ENCODE data around the gene RIPK4.
"Not testable (repeated sequence)": the region's sequence is repeated elsewhere in the genome, so short reads cannot be mapped to it uniquely, and the experiment has no call there.

RIPK4 gene

DNA sequence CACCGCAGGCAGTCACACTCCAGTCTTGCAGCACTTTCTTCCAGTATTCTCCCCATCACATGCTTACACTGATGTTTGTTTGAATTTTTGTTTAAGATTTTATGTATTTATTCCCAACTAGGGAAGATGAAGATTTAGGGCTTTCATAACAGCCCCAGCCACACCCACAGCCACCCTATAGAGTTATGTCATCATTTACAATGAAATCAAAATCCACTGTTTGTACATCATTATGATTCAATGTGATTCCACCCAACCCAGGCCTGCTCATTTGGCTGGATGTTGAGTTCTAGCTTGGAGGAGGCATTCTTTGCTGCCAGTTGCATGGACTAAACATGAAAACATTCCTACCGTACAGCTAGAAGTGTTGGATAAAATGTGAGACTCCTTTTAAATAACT lies 35.8 kb downstream of the RIPK4 start:
- DNase-seq, result no peak

DNA sequence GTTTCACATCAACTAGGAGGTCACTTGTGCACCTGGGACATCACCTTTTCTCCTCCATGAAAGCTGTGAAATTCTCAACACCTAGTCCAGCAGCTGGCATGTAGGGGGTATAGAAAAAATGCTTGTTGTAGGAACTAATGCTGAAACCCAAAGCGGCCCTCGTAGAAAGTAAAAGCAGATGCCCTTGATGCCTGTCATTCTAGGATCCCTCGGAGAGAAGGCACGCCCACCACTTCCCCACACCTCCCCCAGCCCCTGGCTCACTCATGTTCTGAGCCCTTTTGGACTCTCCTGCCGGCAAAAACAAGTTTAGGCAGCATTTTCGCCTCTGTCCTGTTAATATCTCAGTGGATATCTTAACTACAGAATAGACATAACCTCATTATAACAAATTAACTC lies 36.5 kb downstream of the RIPK4 start:
- DNase-seq, result no peak

DNA sequence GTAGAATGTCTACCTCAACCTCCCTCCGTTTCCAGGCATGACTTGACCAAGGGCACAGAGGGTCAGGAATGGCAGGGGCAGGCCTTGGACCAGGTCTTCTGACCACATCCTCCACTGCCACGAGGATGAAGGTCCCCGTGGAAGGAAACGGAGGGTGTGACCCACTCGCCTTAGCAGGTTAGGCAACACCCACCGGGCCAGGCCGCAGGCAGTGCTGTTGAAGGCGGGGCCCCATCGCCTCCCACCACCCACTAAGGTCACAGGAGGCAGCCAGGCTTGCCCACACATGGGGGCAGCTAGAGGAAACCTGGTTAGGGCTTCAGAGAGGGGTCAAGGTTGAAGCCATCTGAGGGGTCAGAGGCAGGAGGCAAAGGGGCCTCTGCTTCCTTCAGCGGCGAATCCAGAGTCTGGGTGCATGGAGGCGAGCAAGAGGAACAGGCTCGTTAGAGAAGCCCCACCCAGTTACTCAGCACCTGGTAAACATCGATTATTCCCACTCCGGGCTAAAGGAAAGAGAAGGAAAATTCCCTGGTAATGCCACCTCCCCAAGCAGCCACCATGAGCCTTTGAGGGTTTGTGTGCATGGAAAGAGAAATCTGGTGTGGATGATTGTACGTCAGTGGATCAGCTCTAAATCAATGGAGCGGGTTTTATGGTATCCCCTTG lies 37.0 kb downstream of the RIPK4 start:
- DNase-seq, result no peak

DNA sequence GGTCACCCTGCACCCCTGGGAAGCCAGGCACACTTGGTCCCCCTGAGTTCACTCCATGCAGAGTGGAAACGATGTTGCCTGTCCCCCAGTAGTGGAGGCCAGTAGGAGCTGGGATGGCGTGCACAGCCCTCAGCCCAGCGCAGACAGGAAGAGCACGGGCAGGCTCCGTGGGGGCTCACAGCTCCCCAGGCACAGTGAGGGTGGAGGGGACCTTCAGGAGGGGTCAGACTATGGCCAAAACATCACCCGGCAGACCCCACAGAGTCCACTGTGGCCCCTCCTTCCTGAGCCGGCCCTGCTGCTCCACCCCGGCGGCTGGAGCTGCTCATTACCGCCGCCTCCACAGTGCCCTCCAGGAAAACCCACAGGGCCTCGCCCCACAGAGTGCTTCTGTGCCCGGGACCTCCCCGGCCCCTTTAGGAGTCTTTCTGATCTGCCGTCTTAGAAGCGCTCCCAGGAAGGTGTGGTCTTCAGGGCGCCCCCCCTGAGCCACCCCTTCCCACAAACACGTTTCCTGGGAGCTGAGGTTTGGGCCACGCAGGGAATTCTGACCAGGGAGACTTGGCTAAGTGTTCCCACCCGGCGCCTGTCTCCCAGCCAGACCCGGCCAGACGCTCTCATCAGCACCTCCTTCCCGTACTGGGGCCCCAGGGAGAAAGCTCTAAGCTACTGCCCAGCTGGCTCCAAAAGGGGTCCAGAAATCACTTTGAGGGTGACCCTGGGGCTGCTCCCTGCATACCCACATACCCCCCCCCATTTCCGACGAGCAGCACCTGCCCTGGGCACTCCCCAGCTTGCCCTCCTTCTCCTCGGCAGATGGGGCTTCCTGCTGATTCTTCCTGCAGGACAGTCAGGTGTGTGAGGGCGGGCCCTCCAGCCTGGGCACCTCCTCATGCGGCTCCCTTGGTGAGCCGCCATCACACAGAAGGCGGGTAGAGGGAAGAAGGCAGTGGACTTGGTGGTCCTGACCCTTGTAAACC lies 38.8 kb downstream of the RIPK4 start:
- no peak for DNase-seq

DNA sequence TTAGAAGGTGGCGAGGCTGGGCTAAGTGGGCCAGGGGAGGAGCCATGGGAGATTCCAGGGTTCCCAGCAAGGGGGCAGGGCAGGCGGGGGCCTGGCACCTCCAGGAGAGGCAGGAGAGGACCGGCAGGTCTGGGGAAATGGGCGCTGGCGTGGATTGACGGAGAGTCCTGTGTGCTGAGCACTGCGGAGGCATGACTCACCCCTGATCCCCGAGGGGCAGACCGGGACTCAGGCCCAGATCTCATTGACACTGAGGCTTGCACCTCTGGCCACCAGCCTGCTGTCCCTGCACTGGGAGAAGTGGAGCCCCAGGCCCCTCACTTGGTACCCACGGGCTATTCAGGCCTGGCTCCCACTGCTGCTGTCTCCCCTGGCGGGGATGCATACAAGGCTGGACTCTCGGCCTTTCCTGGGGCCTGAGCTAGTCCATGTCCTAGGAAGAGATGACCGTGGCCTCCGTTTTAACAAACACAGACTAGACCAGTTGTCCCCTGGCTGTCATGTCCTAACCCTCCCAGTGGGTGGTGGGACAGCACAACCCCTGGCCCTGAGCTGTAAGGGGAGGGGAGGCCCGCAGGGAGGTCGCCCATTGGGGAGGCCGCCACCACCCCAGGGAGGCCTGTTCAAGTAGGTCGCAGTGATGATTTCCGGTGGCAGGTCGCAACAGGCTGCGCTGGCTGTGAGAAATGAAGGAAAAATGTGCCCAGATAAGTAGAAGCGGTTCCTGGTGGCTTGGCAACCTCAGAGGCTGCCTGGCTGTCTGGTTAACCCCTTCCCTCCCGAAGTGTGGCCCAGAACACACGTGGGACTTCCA lies 39.7 kb downstream of the RIPK4 start:
- peak; percentile 58 for DNase-seq

DNA sequence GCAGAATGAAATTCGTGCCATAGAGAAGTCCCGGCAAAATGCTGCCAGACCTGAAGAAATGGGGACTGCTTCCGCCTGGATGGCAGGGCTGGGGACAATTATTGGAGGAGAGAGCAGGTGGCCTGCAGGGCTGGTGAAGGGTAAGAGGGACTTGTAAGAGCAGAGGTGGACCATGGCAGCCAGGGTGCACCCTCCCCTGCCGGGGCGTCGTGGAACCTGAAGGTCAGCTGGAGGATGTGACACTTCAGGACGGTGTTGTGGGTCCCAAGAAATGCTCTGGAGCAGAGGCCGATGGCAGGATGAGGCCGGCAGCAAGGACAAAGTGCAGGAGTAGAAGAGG lies 40.3 kb downstream of the RIPK4 start:
- no peak for DNase-seq

DNA sequence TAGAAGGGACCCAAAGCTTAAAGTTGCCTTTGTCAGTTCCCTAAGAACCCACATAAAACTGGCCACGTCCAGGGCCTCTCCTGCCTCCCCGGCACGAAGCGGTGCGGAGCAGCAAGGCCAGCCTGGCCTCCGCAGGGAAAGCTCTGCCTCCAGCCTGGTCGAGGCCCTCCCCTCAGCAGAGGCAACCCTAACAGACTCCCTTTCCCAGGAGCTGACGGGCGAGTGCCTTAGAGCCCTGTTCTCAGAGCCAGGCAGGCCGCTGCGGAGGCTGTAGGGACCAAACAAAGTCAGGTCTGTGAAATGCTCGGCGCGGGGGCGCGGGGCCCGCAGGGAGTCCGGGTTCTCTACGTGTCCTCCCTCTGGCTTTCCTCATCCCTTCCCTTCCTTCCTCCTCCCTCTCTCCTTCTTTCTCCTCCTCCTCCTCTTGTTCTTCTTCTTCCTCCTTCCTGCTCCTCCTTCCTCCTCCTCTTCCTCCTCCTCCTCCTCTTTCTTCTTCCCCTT lies 40.7 kb downstream of the RIPK4 start:
- DNase-seq, result no peak

DNA sequence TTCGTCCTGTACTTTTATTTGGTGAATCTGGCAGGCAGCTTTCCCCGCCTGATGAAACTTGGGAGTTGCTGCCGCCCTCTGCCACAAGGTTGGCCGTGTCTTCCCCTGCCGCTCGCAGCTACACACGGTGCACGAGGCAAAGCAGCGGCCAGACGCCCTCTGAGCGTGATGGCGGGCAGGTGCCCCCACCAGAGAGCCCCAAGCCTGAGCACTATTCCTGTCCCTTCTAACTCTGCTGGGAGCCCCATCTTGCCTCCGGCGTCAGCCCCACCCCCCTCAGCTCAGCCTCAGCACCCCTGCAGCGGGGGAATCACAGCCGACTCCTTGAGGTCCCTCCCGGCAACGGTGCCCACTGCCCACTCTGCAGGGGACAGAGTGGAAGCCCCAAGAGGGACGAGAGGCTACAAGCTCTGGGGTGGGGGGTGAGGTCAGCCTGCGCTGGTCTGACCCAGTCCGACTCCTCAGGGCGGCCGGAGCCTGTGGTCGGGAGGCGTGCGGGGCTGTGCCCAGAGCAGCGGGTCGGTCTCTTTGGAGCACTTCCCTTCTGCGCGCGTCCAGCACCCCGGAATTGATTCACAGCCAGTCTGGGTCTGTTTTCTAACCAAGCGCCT lies 41.3 kb downstream of the RIPK4 start:
- no peak for DNase-seq

DNA sequence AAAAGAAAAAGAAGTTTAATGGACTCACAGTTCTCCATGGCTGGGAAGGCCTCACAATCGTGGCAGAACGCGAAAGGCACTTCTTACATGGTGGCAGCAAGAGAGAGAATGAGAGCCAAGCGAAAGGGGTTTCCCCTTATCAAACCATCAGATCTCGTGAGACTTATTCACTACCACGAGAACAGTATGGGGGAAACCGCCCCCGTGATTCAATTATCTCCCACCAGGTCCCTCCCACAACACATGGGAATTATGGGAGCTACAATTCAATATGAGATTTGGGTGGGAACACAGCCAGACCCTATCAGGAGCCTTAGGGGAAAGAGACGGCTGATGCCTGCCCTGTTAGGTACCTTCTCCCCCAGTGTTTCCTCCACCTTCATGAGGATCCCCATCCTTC lies 43.0 kb downstream of the RIPK4 start:
- DNase-seq, result not testable (repeated sequence)

DNA sequence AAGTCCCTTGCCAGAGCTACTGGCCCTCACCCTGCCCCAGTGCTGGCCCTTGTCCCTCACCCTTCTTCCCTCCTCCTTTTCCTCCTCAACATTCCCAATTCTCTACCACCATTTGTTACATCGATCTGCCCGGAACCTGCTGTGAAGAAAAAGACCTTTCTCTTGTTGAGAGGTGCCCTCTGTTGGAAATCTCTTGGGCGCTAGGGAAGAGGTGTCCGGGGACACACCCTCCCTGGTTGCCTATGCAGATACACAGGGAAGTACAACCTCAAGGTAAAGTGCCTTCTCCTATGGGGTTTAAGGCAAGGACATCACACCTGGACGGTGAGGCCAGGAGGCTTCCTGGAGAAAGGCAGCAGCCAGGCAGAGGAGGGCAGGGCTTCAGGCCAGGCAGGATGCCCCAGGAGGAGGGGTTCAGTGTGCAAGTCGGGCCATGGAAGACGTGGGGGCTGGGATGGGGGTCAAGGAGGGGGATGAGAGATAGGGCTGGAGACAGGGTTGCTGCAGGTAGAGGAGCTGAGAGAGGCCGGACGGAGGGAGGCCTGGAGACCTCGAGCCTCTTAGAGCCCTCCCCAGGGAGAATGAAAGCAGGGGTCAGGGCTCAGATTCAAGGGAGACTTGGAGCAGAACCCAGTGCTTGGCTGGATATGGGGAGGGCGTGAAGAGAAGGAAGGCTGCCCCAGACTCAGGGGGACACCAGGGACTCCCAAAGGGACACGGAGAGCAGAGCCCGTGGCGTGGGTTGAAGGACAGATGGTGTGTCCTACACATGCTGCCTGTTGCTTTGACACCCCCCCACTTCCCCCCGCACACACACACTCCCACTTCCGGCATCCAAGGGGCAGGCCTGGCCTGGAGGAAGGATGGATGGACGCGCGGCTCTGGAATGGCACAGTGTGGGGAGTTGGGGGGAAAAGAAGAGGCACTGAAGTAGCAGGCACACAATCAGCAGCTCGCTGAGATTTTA lies 44.5 kb downstream of the RIPK4 start:
- no peak for DNase-seq

DNA sequence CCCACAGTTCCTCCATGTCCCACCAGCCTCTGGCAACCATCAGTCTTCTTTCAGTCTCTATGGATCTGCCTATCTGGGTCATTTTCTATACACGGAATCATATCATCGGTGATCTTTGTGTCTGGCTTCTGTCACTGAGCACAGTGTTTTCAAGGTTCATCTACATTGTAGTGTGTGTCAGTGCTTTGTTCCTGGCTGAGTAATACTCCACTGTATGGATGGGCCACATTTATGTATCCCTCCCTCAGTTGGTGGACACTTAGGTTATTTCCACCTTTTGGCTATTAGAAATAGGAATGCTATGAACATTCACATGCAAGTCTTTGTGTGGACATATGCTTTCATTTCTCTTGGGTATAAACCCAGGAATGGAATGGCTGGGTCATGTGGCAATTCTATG lies 46.6 kb downstream of the RIPK4 start:
- DNase-seq, result no peak

DNA sequence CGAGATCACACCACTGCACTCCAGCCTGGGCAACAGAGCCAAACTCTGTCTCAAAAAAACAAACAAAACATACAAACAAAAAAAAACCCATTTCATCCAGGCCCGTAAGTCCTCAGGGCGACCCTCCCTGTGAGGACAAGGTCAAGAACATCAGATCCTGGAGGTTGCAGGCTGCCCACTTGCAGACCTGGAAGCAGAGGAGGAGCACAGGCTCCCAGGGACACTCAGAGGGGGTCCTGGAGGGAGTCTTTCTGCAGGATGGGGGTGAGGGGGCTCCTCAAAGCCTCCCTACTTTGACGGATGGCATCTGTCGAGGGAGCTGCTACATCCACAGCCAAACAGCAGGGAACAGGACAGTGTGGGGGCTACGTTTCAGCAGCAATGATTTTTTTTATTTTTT lies 47.2 kb downstream of the RIPK4 start:
- DNase-seq, result no peak

DNA sequence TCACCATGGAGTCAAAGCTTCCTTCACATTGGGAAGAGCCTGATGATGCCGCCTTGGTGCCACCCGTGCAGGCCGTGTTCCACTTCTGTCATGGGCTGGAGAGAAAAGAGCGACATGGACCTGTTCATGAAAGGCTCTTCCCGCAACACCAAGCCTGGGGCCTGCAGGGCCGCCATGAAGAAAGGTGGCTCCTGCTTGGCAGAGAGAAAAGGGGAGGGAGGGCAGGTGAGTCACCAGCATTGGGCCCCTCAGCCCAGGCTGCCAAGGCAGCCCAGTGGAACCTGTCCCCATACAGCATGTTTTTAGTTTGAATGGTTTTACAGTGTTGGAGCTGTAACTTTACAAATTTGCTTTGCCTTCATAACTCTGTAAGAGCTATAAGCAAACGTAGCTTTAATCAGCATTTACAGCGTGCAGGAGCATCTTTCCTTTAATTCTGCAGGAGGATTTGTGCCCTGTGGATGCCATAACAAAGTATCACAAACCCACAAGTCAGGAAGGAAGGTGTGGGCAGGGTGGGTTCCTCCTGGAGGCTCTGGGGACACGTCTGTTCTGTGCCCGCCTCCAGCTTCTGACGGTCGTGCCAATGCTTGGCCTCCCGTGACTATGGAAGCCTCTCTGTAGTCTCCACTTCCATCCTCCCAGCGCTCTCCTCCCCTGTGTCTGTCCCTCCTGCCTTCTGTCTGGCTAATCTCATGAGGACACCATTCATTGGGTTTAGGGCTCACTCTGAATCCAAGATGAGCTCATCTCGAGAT lies 49.1 kb downstream of the RIPK4 start:
- no peak for DNase-seq

DNA sequence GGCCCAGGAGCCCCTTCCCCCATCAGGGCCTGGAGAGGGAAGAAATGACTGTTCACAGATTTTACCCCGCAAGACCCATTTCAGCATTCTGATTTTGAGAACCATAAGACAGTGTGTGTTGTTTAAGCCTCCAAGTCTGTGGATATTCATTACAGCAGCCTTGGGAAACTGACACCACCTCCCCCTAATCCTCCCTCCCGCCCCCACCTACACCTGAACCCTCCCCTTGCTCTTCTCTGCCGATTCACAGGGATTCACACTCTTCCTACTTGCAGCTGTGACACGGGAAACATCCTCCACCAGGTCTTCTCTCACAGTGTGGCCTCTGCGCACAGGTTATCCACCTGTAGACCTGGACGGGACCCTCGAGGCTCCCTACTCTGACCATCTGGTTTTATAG lies 50.1 kb downstream of the RIPK4 start:
- DNase-seq, result no peak

DNA sequence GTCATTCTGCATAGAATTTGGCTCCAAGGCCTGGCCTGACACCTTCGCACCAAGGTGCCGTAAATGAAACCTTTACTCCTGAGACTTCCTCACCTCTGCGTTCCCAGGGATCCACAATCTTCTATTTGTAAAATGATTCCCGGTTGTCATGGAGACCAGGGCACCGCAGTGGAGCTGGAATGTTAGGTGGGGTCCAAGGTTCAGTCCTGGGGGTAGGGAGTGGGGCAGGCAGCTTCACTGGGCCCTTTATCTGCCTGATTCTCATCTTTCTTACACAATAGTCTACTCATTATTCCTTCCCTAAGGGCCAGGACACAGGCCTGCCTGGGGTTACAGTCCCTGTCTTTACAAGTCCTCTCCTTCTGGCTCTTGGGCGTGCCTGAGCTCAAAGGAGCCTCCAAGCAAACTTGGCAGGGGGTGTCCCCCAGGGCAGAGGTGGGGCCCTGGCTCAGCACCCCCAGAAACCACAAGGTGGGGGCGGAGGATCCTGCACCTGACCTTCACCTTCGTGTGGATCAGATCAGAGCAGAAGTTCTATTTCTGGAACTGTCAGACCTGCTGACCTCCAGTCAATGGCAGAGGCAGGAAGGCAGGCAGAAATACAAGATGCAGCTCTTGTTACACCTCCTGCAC lies 51.1 kb downstream of the RIPK4 start:
- no peak for DNase-seq

DNA sequence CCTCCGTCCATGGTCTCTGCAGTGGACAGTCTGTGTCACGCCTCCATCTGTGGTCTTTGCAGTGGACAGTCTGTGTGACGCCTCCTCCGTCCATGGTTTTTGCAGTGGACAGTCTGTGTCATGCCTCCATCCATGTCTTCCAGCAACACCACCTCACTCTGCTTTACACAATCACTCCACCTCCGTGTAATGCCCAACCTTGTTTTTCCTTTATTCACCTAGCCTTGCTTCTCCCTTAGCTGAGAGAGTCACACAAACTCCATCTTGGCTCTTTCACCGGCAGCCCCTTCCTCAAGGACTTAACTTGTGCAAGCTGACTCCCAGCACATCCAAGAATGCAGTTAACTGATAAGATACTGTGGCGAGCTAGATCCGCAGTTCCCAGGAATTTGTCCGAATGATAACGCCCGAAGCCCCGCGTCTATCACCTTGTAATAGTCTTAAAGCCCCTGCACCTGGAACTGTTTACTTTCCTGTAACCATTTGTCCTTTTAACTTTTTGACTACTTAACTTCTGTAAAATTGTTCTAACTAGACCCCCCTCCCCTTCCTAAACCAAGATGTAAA lies 52.5 kb downstream of the RIPK4 start:
- not testable (repeated sequence) for DNase-seq

DNA sequence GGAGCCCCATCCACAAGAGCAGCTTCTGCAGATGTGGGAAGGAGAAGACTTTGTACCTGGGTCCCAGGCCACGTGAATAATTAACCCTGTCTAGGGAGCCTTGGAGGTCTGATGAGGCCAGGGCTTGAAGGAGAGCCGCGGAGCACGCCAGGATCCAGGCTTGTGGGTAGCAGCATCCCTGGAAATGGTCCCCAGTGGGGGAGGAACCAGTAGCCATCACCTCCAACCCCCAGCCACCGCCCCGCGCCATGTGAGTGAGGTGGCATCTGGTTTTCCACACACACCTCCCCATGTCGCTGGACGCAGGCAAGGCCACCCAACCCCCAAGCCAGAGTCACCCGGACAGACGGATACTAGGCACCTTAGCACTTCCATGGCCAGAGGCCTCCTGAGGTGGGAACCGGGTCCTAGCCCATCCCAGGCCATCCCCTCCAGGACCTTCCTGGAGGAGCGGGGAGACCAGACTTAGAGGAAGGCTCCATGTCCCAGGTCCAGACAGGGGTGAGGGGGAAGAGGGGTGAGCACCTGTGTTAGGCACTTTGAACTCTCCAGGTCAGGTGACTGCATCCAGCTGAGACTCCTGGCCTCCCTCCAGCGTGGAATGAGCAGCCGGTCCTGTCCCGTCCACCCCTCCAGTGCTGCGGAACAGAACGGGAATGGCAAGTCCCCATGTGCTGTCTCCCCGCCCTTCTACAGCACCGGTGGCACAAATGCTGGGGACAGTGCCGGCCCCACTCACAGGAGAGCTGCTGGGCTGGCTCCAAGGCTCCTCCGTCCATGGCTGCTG lies 53.2 kb downstream of the RIPK4 start:
- DNase-seq, result no peak

DNA sequence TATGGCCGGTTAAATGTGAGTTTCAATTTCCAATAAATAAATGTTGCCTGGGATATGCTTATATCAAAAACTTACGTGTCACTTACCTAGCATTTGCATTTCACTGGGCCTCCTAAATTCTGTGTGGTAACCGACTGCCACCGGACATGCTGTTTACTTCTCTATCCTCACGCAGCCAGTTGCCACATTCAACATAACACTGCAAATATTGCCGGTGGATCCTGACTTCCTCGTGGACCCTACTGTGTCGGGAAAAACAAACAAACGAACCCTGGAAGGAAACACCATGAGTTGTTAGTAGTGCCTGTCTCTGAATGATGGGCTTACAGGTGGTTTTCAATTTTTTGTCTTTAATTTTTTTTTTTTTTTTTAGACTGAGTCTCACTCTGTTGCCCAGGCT lies 54.1 kb downstream of the RIPK4 start:
- DNase-seq, result no peak

DNA sequence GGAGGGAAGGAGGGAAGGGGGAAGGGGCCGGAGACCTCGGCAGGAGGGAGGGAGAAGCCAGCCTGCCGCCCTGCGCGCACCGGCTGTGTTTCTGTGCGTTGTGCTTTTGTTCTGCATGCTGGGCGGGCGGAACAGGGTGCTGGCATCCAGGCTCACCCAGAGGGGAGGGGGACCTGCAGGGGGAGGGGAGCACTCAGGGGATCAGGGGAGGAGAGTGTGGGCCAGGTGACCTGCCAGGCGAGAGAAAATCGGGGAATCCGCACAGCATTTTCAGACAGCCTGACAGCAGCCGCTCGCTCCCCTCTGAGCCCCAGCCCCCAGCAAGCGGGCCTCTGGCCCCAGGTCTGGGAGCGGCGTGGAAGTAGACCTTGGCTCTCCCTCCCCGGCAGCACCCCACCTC lies 54.7 kb downstream of the RIPK4 start:
- DNase-seq, result no peak

All from DMS79 treated with DMSO at 0.1 percent for 48 hours (cell line).